Neuronal stem cell (in vitro differentiated cells): ENCODE measurements around the gene TMED8.

Source experiments
- DNase-seq: peaks from one replicate; pipeline ENCODE4 v3.0.0-alpha.2; 2013; ENCODE audit warnings: low spot score
- H2AFZ ChIP-seq: one replicate; pipeline ENCODE4 v1.6.1; 2013; ENCODE audit warnings: mild to moderate bottlenecking, low read length, inconsistent platforms
- H2AK5ac ChIP-seq: 2 replicates; pipeline ENCODE4 v1.6.1; 2013; ENCODE audit warnings: low read depth, mild to moderate bottlenecking, inconsistent platforms, low read length, moderate library complexity, mixed read lengths
- H2BK120ac ChIP-seq: 2 replicates; pipeline ENCODE4 v1.6.1; 2013; ENCODE audit warnings: low read depth, mild to moderate bottlenecking, inconsistent platforms, low read length, moderate library complexity, mixed read lengths
- H2BK12ac ChIP-seq: one replicate; pipeline ENCODE4 v1.6.1; 2013; ENCODE audit warnings: low read length, inconsistent platforms
- H2BK15ac ChIP-seq: 2 replicates; pipeline ENCODE4 v1.6.1; 2013; ENCODE audit warnings: mild to moderate bottlenecking, low read length, inconsistent platforms, mixed read lengths
- H2BK5ac ChIP-seq: one replicate; pipeline ENCODE4 v1.6.1; 2013; ENCODE audit warnings: inconsistent platforms, mild to moderate bottlenecking, low read length, moderate library complexity
- H3K14ac ChIP-seq: one replicate; pipeline ENCODE4 v1.6.1; 2013; ENCODE audit warnings: low read length, inconsistent platforms
- H3K18ac ChIP-seq: 2 replicates; pipeline ENCODE4 v1.6.1; 2013; ENCODE audit warnings: low read length, inconsistent platforms
- H3K23ac ChIP-seq: 2 replicates; pipeline ENCODE4 v1.6.1; 2013; ENCODE audit warnings: low read depth, mild to moderate bottlenecking, mixed read lengths, low read length, inconsistent platforms; ENCODE audit not compliant: poor library complexity
- H3K27ac ChIP-seq: replicated peaks from 3 replicates; pipeline ENCODE4 v1.5.1; 2013; ENCODE audit warnings: low read length, inconsistent platforms
- H3K27me3 ChIP-seq, 3 experiments: 2 replicates each; pipeline ENCODE4 v1.6.1; 2013; ENCODE audit warnings: low read length in 3 of 3, mild to moderate bottlenecking in 2 of 3, inconsistent platforms in 1 of 3, low read depth in 1 of 3, mixed read lengths in 1 of 3, moderate library complexity in 1 of 3; ENCODE audit not compliant: control insufficient read depth in 3 of 3, insufficient read depth in 3 of 3
- H3K36me3 ChIP-seq, 2 donors: replicated peaks in 1 of 2; 2 replicates each; pipeline ENCODE4 v1.6.1; 2013; ENCODE audit warnings: low read length in 2 of 2; ENCODE audit not compliant: control insufficient read depth in 2 of 2, insufficient read depth in 2 of 2
- H3K4ac ChIP-seq: 2 replicates; pipeline ENCODE4 v1.6.1; 2013; ENCODE audit warnings: inconsistent platforms, mild to moderate bottlenecking, low read length, moderate library complexity
- H3K4me1 ChIP-seq, 2 donors: 1 replicate in 1 of 2; 2 replicates in 1 of 2; pipeline ENCODE4 v1.6.1; 2013; ENCODE audit warnings: low read length in 2 of 2, low read depth in 1 of 2; ENCODE audit not compliant: control insufficient read depth in 2 of 2, insufficient read depth in 1 of 2
- H3K4me2 ChIP-seq: one replicate; pipeline ENCODE4 v1.6.1; 2013; ENCODE audit warnings: mild to moderate bottlenecking, low read length, inconsistent platforms; ENCODE audit not compliant: insufficient read depth, poor library complexity, severe bottlenecking
- H3K4me3 ChIP-seq, 2 donors: 2 replicates each; pipeline ENCODE4 v1.5.1; 2013; ENCODE audit warnings: low read length in 2 of 2, mild to moderate bottlenecking in 2 of 2, inconsistent platforms in 1 of 2, moderate library complexity in 1 of 2
- H3K79me1 ChIP-seq: one replicate; pipeline ENCODE4 v1.6.1; 2013; ENCODE audit warnings: low read depth, mild to moderate bottlenecking, inconsistent platforms, low read length, moderate library complexity
- H3K9ac ChIP-seq: one replicate; pipeline ENCODE4 v1.6.1; 2013; ENCODE audit warnings: mild to moderate bottlenecking, low read depth, low read length, inconsistent platforms; ENCODE audit not compliant: poor library complexity
- H3K9me3 ChIP-seq, 2 donors: replicated peaks in 1 of 2; 2 replicates each; pipeline versions ENCODE3 to v1.6.1; 2013; ENCODE audit warnings: low read length in 2 of 2, mild to moderate bottlenecking in 2 of 2, inconsistent platforms in 1 of 2, low read depth in 1 of 2, mixed read lengths in 1 of 2, moderate library complexity in 1 of 2; ENCODE audit not compliant: control insufficient read depth in 2 of 2, insufficient read depth in 1 of 2
- H4K8ac ChIP-seq: one replicate; pipeline ENCODE4 v1.6.1; 2013; ENCODE audit warnings: low read depth, mild to moderate bottlenecking, inconsistent platforms, low read length, moderate library complexity
- H4K91ac ChIP-seq: one replicate; pipeline ENCODE4 v1.6.1; 2013; ENCODE audit warnings: low read length, low read depth, mild to moderate bottlenecking, inconsistent platforms; ENCODE audit not compliant: poor library complexity
- WGBS, 2 donors: extraction: QIAGEN DNeasy Blood & Tissue Kit; methylation state at CpG; one replicate each; pipeline ENCODE4 v1.1.7; 2013; ENCODE audit warnings: missing lambda C conversion rate in 2 of 2, mixed read lengths in 1 of 2; ENCODE audit not compliant: insufficient read length in 2 of 2, insufficient replicate concordance in 1 of 2; ENCODE audit errors: extremely low coverage in 2 of 2; 5-methylcytosine and 5-hydroxymethylcytosine counted together

Gene TMED8

GRCh38 chr14:77409131-77409533, 32.2 kb upstream of the TMED8 start:
- no peak overlapping the region for H4K91ac ChIP-seq
- H3K4me2 ChIP-seq, result no peak overlapping the region
- no peaks in the 10 kb centered on the region for H3K27me3 ChIP-seq
- no peak overlapping the region for H2BK15ac ChIP-seq
- H3K23ac ChIP-seq, result no peak overlapping the region
- no peaks in the 10 kb centered on the region for H3K9me3 ChIP-seq
- H4K8ac ChIP-seq, result no peak overlapping the region
- no peak overlapping the region for H3K9ac ChIP-seq
- no peak overlapping the region for H3K27ac ChIP-seq
- no CpG with 5 or more reads among the region's 3 CpGs for WGBS, 2 donors
- no peak for DNase-seq
- H3K4me1 ChIP-seq, result no peaks in the 10 kb centered on the region
- no peak overlapping the region for H2BK120ac ChIP-seq
- no peak overlapping the region for H2BK12ac ChIP-seq
- no peak overlapping the region for H3K4ac ChIP-seq
- no peak overlapping the region for H2BK5ac ChIP-seq
- no peak overlapping the region for H3K18ac ChIP-seq
- H3K4me3 ChIP-seq, result no peak overlapping the region
- no peak overlapping the region for H3K14ac ChIP-seq
- peak overlapping the region; percentile 65 for H2AFZ ChIP-seq
- H2AK5ac ChIP-seq, result no peak overlapping the region
- H3K79me1 ChIP-seq, result no peaks in the 10 kb centered on the region
- H3K36me3 ChIP-seq, result no peaks in the 10 kb centered on the region

DNA sequence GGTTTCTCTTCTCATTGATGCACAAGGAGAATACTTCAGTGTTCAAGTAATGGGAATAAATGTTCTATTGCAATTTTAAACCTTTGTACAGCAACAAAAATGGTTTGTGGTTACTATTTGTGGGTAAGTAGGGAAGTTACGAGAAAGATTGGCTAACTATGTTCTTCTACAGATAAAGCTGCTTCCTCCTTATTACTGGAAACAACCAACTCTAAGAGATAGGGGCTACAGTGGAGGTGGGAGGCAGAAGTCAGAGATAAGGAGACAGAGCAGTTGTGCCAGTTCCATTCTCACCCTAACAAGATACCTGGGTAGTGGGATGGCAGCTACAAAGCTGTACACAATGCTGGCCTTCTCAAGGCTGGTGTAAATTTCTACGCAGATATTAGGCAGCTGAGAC, 30.3 kb upstream of the TMED8 start:
- no peak overlapping the region for H3K4me3 ChIP-seq
- H4K8ac ChIP-seq, result no peak overlapping the region
- no peak overlapping the region for H4K91ac ChIP-seq
- no peak overlapping the region for H3K27ac ChIP-seq
- H2AFZ ChIP-seq, result no peak overlapping the region
- H2BK15ac ChIP-seq, result no peak overlapping the region
- no peaks in the 10 kb centered on the region for H3K79me1 ChIP-seq
- no peak overlapping the region for H3K14ac ChIP-seq
- H3K4ac ChIP-seq, result no peak overlapping the region
- H3K27me3 ChIP-seq, result no peaks in the 10 kb centered on the region
- no peak overlapping the region for H3K9ac ChIP-seq
- no peak overlapping the region for H3K18ac ChIP-seq
- H3K23ac ChIP-seq, result no peak overlapping the region
- no peak overlapping the region for H3K4me2 ChIP-seq
- H3K9me3 ChIP-seq, result no peaks in the 10 kb centered on the region
- no peaks in the 10 kb centered on the region for H3K4me1 ChIP-seq
- WGBS, 2 donors, result no CpG with 5 or more reads among the region's 2 CpGs
- no peak for DNase-seq
- H2BK120ac ChIP-seq, result no peak overlapping the region
- H3K36me3 ChIP-seq, result no peaks in the 10 kb centered on the region
- no peak overlapping the region for H2BK12ac ChIP-seq
- no peak overlapping the region for H2AK5ac ChIP-seq
- no peak overlapping the region for H2BK5ac ChIP-seq

DNA sequence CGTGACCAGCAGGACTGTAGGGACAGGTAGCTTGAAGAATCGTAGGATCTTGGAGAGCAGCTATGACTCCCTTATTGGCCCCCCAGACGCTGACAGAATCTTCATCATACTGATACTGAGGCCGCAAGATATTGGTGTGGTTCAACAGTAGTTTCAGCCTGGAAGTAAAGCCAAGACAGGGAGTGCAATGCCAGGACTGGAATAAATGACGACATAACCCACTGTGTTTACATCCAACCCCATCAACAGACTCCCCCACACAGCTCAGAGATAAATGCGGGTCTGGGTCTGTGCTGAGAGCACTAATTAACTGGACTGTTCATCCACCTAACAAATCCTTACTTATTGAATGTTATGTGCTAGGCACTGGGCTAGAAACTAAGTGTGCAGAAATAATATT, 29.8 kb upstream of the TMED8 start:
- Histone ChIP-seq H2BK15ac (no peak overlapping the region), H3K27ac (no peak overlapping the region), H3K9ac (no peak overlapping the region), H3K4me1 (no peaks in the 10 kb centered on the region), H3K14ac (no peak overlapping the region), H3K9me3 (no peaks in the 10 kb centered on the region), H4K91ac (no peak overlapping the region), H4K8ac (no peak overlapping the region), H3K18ac (no peak overlapping the region), H3K23ac (no peak overlapping the region), H2AK5ac (no peak overlapping the region), H3K79me1 (no peaks in the 10 kb centered on the region), H3K4me3 (no peak overlapping the region), H3K4ac (no peak overlapping the region), H3K27me3 (no peaks in the 10 kb centered on the region), H2BK5ac (no peak overlapping the region), H3K4me2 (no peak overlapping the region), H2AFZ (no peak overlapping the region), H2BK120ac (no peak overlapping the region), H3K36me3 (no peaks in the 10 kb centered on the region), H2BK12ac (no peak overlapping the region)
- no peak for DNase-seq
- no CpG with 5 or more reads among the region's 6 CpGs for WGBS, 2 donors

GRCh38 chr14:77406086-77406485, 29.2 kb upstream of the TMED8 start:
- H3K79me1 ChIP-seq, result no peaks in the 10 kb centered on the region
- no peak overlapping the region for H2AK5ac ChIP-seq
- WGBS, 2 donors, result no CpG with 5 or more reads among the region's 3 CpGs
- H2BK120ac ChIP-seq, result no peak overlapping the region
- H3K9ac ChIP-seq, result no peak overlapping the region
- no peak overlapping the region for H4K91ac ChIP-seq
- no peak overlapping the region for H3K18ac ChIP-seq
- no peaks in the 10 kb centered on the region for H3K27me3 ChIP-seq
- no peak overlapping the region for H2BK12ac ChIP-seq
- no peaks in the 10 kb centered on the region for H3K4me1 ChIP-seq
- no peak overlapping the region for H3K27ac ChIP-seq
- H3K4me3 ChIP-seq, result no peak overlapping the region
- no peak overlapping the region for H3K14ac ChIP-seq
- H2BK15ac ChIP-seq, result no peak overlapping the region
- DNase-seq, result no peak
- H4K8ac ChIP-seq, result no peak overlapping the region
- H2BK5ac ChIP-seq, result no peak overlapping the region
- no peak overlapping the region for H3K23ac ChIP-seq
- H3K9me3 ChIP-seq, result no peaks in the 10 kb centered on the region
- H3K36me3 ChIP-seq, result no peaks in the 10 kb centered on the region
- no peak overlapping the region for H3K4me2 ChIP-seq
- H2AFZ ChIP-seq, result no peak overlapping the region
- H3K4ac ChIP-seq, result no peak overlapping the region
